ENCODE data around the gene CAMK4. TPM values are rescaled to one million over a fixed set of nuclear protein-coding genes. Genes with fewer than 3 reads are reported as not detected.

CAMK4 gene
- total RNA-seq, 4 donors from 2014 or later: 0.19 to 1.1 (median 0.56) TPM

- TF ChIP-seq CTCF (IDR thresholded peaks at IDR 0.05; ENCODE audit: low read depth): no peak
Observed at GRCh38 chr5:111224561-111225345, 569 bp downstream of the CAMK4 start.

- TF ChIP-seq CTCF (IDR thresholded peaks at IDR 0.05; ENCODE audit: low read depth): no peak
Observed at GRCh38 chr5:111225926-111226325, 1.7 kb downstream of the CAMK4 start.

GRCh38 chr5:111226556-111226955 is 2.4 kb downstream of the CAMK4 start:
- no peak for TF ChIP-seq CTCF (IDR thresholded peaks at IDR 0.05; ENCODE audit: low read depth)

- TF ChIP-seq CTCF (IDR thresholded peaks at IDR 0.05; ENCODE audit: low read depth): no peak
Observed at GRCh38 chr5:111227226-111227782, 3.1 kb downstream of the CAMK4 start.

GRCh38 chr5:111227801-111228200 is 3.6 kb downstream of the CAMK4 start:
- no peak for TF ChIP-seq CTCF (IDR thresholded peaks at IDR 0.05; ENCODE audit: low read depth)

GRCh38 chr5:111228520-111229220 is 4.5 kb downstream of the CAMK4 start:
- no peak for TF ChIP-seq CTCF (IDR thresholded peaks at IDR 0.05; ENCODE audit: low read depth)

- TF ChIP-seq CTCF (IDR thresholded peaks at IDR 0.05; ENCODE audit: low read depth): no peak
Observed at GRCh38 chr5:111229221-111229835, 5.1 kb downstream of the CAMK4 start.
